ENCODE results near the gene SCN11A.

GRCh38 chr3:39100500-39100886 lies 48.7 kb upstream of the SCN11A start:
- TF ChIP-seq EZH2 (IDR thresholded peaks at IDR 0.05; ENCODE audit: low read depth) (no peak), CTCF (conservative IDR thresholded peaks at IDR 0.05) (no peak)
